GM19035 (cell line): ENCODE measurements around the gene CELF5.

ENCODE experiments used
- ATAC-seq: cut with Tn5 transposase; IDR thresholded peaks from one replicate; pipeline ENCODE4 v1.9.1; 2021; ENCODE audit not compliant: unreplicated experiment

Gene CELF5

GRCh38 chr19:3236272-3236671 is 11.8 kb downstream of the CELF5 start:
- no peak for ATAC-seq

DNA sequence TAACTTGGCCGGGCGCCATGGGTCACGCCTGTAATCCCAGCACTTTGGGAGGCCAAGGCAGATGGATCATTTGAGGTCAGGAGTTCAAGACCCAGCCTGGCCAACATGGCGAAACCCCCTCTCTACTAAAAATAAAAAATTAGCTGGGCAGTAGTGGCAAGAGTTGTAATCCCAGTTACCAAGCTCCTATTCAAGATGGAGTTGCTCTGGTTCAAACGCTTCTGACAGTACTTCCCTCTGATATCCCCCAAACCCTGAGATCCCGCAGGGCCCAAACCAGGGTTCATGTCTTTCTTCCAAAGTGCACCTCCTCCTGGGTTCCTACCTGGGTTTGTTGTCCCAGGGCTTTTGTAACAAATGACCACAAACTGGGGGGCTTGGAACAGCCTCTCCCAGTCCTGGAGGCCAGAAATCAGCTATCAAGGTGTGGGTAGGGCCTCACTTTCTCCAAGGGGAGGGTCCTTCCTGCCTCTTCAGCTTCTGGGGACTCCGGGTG is 13.7 kb downstream of the CELF5 start:
- no peak for ATAC-seq

DNA sequence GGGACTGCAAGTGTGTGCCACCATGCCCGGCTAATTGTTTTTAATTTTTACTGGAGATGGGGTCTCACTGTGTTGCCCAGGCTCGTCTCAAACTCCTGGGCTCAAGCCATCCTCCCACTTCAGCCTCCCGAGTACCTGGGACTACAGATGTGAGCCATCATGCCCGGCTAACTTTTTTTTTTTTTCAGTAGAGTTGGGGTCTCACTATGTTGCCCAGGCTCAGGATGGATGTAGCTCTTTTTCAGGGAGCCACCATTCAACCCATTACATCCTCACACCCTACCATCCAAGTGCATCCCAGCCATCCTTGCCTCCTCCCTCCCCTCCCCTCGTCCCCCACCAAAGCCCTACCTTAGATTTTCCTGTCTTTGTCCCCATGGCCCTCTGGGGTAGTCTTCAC is 14.9 kb downstream of the CELF5 start:
- no peak for ATAC-seq

DNA sequence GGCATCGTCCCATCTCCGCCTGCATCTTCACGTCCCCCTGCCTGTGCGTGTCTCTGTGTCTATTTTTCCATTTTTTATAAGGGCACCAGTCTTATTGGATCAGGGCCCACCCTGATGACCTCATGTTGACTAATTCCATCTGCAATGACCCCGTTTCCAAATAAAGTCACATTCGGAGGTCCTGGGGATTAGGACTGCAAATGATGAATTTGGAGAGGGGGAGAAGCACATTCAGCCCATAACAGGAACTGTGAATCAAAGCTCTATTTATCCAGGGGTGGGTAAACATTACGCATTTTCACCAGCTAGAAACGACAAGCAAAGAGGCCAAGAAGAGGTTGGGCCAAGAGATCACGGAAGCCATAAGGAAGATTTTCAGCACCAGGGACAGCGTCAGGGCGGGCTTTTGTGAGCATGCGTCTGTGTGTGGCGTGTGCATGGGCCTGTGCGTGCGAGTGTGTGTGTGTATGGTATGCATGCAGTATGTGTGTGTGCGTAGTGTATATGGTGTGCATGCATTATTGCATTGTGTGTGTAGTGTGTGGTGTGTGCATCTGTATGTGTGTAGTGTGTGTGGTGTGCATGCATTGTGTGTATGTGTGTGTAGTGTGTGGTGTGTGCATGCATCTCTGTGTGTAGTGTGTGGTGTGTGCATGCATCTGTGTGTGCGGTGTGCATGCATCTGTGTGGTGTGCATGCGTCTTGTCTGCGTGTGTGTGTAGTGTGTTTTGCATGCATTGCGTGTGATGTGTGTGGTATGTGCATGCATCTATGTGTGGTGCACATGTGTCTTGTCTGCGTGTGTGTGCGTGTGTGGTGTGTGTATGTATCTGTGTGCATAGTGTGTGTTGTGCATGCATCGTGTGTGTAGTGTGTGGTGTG is 19.6 kb downstream of the CELF5 start:
- no peak for ATAC-seq

DNA sequence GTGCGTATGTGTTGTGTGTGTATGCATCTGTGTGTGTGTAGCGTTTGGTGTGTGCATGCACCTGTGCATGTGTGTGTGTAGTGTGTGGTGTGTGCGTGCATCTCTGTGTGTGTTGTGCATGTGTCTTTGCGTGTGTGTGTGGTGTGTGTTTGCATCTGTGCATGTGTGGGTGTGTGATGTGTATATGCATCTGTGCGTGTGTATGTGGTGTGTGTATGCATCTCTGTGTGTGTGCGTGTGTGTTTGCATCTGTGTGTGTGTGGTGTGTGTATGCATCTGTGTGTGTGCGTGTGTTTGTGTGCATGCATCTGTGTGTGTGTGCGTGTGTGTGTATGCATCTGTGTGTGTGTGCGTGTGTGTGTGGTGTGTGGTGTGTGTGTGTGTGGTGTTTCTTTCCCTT is 20.6 kb downstream of the CELF5 start:
- no peak for ATAC-seq

DNA sequence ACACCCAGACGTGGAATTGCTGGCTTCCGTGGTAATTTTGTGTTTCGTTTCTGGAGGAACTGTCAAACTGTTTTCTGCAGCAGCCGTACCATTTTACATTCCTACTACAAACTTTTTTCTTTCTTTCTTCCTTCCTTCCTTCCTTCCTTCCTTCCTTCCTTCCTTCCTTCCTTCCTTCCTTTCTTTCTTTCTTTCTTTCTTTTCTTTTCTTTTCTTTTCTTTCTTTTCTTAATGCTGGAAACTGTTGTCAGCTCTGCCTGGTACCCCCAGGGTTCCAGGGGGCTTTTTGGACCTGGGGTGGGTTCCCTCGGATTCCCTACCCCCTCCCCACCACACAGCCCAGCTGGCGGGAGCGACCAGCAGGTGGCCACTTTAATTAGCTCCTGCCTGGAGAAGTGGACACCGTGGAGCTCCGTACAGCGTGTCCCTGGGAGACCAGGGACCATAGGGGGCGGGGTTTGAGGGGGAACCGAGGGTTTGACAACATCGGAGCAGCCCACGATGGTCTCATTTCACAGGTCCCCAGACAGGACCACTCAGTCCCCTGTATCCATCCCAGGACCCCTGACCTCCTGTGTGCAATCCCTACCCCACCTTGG is 24.4 kb downstream of the CELF5 start:
- ATAC-seq: no peak

- no peak for ATAC-seq
Observed at GRCh38 chr19:3249408-3249807, 24.9 kb downstream of the CELF5 start.

DNA sequence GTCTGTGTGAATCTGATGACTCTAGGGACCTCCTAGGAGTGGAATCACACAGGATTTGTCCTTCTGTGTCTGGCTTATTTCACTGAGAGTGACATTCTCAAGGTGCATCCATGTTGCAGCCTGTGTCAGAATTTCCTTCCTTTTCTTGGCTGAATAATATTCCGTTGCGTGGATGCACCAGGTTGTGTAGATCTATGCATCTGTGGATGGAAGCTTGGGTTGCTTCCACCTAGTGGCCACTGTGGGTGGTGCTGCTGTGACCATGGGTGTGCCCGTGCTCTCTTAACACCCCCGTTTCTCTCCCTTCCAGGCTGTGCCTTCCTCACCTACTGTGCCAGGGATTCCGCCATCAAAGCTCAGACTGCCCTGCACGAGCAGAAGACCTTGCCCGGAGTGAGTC is 26.2 kb downstream of the CELF5 start:
- no peak for ATAC-seq

DNA sequence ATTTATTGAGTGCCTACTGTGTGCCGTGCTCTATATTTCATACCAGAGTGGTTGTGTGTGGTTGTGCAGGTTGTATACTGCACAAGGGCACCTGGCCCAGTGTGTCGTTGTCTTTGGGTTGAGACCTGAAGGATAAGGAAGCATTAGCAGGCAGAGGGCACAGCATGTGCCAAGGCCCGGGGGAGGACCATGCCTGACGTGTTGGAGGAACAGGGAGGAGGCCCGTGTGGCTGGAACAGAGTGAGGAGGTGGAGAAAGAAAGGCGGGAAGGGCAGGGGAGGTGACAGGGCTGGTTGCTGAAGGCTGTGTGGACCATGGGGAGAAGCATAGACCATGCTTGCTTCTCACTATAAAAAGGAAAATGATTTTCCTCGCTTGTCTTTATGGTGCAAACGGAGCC is 26.8 kb downstream of the CELF5 start:
- ATAC-seq: no peak

GRCh38 chr19:3252650-3253049 is 28.2 kb downstream of the CELF5 start:
- ATAC-seq: no peak

- no peak for ATAC-seq
Observed at GRCh38 chr19:3253270-3253669, 28.8 kb downstream of the CELF5 start.

GRCh38 chr19:3254520-3254919 is 30.1 kb downstream of the CELF5 start:
- ATAC-seq: no peak

- no peak for ATAC-seq
Observed at GRCh38 chr19:3257071-3257470, 32.6 kb downstream of the CELF5 start.

- ATAC-seq: no peak
Observed at GRCh38 chr19:3262362-3262761, 37.9 kb downstream of the CELF5 start.

GRCh38 chr19:3263866-3264265 is 39.4 kb downstream of the CELF5 start:
- no peak for ATAC-seq

GRCh38 chr19:3265432-3265831 is 41.0 kb downstream of the CELF5 start:
- ATAC-seq: no peak

DNA sequence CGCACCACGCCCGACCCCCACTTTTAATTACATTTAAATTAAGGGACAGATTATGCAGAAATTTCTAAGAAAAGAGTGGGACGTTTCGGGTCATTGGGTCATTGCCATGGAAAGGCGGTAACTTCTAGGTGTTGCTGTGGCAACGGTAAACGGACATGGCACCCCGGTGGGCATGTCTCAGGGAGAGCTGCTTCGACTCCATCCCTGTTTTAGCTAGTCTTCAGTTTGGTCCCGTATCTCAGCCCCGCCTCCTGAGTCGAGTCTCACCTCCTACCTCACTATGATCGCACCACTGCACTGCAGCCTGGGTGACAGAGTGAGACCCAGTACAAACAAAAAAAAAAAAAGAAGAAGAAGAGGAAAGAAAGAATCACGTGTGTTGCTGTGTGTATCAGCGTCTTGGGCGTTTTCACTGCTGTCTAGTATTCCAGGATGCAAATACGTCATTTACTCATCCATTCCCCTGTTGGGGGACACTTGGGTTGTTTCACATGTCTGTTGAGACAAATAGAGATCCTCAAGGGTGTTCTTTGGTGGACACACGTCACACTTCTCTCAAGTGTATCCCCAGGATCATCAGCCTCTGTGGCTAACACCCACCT is 41.7 kb downstream of the CELF5 start:
- no peak for ATAC-seq

GRCh38 chr19:3266792-3267514 is 42.5 kb downstream of the CELF5 start:
- ATAC-seq: no peak

- no peak for ATAC-seq
Observed at GRCh38 chr19:3268326-3268725, 43.9 kb downstream of the CELF5 start.

GRCh38 chr19:3268763-3269162 is 44.3 kb downstream of the CELF5 start:
- ATAC-seq: no peak

DNA sequence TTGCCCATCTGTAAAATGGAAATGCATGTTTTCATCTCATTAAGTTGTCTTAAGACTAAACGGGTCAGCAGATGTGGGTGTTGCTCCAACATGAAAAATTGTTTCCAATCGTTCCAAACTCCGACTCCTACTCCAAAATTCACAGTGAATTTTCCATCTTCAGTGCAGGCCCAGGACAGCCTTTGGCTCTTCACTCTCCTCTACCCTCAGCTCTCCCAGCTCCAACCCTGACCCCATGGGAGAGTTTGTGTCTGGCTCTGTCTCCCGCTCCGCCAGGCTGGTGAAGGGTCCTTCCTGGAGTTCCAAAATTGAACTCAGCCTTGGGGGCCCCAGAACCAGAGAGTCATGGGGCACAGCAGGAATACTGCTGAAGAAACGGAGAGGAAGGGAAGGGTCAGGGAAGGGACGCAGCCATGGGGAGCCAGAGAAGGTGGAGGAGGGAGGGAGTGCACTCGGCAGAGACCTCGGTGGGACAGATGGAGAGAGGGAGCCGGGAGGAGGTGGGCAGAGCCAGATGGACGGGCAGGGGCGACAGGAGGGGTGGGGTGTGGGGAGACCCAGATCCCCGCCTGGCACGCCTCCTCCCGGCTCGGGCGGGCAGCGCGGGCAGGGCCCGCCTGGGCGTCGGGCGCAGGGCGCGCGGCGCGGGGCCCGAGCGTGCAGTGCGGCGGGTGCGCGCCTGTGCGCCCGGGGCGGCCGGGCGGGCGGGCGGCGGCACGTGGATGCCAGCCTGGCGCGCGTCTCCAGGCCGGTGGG is 45.6 kb downstream of the CELF5 start:
- ATAC-seq: no peak
